HG02588 (cell line): ENCODE measurements around the gene NMT2.

Experiments used
- ATAC-seq: cut with Tn5 transposase; IDR thresholded peaks from one replicate; pipeline ENCODE4 v1.9.1; 2021; ENCODE audit warnings: mild to moderate bottlenecking, moderate library complexity; ENCODE audit not compliant: unreplicated experiment

Gene NMT2

DNA sequence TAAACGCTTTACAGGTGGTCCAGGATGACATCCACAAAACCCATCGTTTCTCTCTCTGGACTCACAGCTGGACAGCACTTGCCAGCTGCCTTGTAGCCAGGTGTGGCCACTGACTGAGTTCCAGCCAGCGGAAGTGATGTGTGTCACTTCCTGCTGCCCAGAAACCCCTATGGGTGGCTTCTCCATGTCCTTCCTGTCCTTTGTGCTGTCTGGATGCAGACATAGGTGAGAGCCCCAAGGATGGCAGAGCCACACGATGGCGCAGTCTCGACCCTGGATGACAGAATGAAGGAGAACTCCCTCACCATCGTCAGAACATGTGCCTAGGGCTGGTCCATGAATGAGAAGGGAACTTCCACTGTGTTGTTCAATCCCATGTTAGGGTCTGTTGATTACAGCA, 22.1 kb downstream of the NMT2 start:
- no peak for ATAC-seq

DNA sequence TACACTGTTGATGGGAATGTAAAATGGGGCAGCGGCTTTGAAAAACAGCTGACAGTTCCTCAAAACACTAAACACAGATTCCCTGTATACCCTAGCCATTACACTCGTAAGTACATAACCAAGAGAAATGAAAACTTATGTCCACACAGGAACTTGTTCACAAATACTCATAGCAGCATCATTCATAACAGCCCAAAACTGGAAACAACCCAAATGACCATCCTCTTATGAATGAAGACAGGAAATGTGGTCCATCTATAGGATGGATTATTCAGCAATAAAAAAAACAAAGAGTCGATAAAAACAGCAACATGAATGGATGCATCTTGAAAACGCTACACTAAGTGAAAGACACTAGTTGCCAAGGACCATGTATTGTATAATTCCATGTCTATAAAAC, 23.7 kb downstream of the NMT2 start:
- ATAC-seq: no peak

DNA sequence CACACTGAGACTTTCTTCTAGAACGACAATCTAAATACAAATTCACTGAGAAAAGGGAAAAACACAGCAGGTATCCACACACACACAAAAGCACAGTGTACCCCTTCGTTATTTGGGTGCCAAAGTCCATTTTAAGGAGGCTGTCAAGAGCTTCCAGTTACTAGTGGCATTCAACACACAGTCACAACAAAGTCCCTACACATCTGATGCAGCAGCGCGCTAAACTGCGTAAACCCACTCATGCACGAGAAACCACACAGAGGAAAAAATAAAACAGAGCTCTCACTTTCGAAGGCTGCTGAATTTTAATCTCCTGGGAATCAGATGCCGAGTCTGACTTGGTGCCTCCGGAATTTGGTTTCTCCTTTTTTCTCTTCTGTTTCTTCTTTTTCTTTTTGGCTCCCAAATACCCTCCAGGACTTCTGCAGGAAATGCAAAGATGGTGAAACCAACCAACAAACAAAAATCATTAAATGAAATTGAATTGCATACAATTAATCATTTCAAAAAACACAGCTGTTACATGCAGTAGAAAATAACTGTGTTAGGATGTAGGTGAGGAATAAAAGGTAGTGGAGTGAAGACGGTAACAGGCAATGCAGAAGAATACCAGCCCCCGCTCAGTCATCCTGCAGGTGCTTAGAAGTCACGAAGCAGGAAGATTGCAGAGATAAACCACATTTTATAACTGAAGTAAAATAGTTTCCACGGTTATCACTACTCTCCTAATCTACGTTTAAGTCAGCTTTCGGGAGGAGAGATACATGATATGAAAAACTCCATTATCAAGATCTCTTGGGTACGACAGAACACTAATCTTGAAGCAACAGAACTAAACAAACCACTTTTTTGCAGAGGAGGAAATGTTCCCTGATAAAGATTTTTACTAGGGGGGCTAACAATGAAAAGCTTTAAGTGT, 27.1 kb downstream of the NMT2 start:
- peak; percentile 86 for ATAC-seq

DNA sequence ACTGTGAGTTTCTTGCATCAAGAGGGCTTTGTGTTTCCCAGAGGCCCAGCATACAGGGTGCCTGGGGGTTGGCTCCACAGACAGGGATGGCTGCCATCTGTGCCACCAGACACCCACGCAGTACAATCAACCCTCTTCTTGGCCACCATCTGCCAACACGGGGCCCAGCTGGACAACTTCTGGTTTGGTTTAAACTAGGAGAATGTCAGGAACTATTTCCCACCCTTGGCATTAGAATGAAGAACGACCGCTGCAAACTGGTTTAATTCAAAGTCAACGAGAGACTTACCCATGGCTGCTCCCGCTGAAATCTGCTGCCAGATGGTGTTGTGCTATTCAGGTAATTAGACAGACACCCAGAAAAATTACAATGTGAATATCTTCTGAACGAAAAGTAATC, 27.8 kb downstream of the NMT2 start:
- ATAC-seq: no peak

DNA sequence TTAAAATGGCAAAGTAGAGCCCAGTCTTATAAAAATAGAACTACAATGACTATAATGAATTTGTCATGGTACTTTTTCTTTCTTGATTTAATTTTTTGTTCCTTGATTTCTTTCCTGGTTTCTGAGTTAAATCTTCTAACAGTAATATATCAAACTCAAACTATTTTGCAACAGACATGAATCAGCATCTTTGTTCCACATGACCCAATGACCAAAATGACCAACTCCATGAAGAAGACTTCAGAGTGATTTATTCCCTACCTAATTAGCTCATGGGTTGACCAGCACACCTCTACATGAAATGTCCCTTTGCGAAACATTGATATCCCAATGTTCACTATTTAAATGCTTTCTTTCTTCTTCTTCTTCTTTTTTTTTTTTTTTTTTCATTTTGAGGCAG, 30.9 kb downstream of the NMT2 start:
- ATAC-seq: no peak

DNA sequence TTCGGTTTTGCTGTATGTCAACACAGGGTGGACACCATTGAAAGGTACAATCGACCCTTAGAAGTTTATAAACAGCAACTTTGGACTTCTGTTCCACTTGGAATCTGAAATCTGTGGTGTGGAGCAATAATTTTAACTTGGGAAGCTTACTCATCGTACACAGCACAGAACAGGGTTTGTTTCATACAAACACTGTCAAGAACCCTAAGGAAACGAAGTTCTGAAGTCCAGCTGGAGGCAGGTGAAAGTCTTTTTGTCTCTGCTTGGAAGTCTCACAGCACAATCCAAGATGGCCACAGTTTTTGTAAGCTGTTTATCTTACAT, 31.5 kb downstream of the NMT2 start:
- ATAC-seq: no peak

DNA sequence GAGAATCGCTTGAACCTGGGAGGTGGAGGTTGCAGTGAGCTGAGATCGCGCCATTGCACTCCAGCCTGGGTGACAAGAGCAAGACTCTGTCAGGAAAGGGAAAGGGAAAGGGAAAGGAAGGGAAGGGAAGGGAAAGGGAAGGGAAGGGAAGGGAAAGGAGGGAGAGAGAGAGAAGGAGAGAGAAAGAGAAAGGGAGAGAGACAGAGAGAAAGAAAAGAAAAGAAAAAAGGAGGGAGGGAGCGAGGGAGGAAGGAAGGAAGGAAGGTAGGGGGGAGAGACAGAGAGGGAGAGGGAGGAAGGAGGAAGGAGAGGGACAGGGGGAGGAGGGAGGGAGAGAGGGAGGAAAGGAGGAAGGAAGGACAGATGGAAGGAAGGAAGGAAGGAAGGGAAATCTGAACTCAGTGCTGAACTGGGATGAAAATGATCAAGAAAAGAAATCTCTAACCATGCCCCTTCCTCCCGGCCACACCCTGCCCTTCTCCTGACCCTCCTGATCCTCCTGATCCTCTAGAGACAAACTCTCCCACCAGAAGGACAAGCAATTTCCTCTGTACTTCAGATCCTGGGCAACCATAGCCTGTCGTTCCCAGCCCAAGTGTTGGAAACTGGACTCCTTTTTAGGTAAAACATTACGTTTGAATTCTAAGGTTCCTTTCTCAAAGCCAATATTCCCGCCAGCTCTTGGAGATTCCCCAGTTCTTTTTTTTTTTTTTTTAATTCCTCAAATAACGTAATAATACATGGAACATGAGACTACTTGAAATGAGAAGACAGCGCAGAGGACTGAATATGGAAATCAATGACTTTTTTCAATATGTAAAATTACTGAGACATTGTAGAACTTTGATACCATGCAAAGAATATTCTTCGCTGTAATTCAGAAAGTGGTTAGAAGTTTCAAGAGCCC, 32.1 kb downstream of the NMT2 start:
- ATAC-seq: no peak

DNA sequence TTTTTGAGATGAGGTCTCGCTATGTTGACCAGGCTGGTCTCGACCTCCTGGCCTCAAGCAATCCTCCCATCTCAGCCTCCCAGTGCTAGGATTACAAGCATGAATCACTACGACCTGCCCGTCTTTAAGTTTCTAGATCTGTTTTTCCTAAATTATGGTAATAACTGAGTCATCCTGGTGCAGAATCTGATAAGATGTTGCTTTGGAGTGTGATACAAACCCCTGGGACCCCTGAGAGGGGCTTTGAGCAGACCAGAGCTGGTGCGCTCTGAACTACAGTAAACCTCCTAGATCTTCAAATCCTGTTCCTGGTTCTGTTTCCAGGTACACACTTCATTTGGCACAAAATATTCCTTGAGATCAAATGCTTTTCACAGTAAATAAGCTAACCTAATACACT, 37.2 kb downstream of the NMT2 start:
- ATAC-seq: no peak

DNA sequence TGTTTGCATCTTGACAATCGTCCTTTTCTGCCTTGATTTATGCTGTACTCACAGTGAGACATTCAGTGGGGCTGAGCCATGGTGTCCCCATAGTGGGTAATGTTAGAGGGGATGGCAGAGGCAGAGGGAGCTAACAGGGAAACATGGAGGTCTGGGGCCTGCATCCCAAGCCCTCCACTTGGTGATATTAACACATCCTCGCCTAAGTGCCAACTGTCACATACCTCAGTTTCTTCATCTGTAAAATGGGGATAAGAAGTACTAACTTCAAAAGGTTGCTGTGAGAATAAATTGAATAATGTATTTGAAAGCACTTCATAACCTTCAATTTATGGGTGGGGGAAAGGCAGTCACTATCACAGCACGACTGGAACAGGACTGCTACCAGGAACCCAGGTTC, 43.6 kb downstream of the NMT2 start:
- ATAC-seq: no peak

DNA sequence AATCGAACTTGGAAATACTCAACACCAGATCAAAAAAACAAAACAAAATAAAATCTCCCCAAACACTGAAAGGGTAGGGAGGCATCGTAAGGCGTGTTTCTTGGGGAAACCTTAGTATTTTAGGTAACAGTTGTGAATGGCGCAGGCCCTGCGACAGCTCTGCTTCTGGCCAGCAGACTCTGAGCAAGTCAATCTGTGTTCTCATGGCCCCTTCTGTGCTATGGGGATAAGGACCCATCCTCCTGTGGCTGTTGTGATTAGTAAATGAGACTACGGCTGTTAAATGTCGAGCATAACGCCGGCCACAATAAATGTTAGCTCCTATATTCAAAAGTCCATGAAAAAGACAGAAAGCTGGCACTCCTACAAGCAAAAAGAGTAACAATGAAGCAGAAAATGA, 44.3 kb downstream of the NMT2 start:
- ATAC-seq: no peak

DNA sequence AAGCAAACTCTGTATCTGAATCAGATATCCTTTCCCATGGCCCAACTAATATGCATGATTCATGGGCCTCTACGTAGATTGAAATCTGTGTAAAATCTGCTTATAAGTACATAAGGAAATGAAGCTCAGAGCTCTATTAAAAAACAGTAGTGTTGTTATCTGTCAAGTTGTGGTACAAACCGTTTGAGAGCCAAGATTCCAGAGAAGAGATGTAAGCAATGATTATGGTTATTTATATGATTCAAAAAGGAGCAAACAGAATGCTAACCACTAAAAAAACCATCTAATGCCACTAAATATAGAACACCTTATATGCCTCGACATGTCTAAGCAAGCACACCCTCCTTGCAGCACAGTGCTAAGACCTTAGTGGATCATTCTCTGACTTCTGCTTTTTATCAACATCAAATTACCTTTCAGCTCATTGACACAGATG, 44.7 kb downstream of the NMT2 start:
- ATAC-seq: no peak

DNA sequence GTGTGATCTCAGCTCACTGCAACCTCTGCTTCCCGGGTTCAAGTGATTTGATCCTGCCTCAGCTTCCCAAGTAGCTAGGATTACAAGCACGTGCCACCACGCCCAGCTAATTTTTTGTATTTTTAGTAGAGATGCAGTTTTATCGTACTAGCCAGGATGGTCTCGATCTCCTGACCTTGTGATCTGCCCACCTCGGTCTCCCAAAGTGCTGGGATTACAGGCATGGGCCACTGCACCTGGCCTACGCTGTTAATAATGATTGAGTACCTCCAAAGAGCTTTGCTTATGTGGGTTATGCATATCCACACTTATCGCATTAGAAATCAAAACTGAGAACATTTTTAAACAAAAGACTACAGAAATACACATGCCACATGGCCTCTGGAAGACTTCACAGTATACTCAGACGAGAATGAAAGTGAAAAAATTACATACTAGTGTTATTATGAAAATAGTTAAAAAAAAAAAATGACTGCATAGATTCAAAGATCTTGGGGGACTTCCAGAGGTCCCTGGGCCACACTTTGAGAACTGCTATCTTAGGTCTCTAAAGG, 45.9 kb downstream of the NMT2 start:
- peak; percentile 89 for ATAC-seq

DNA sequence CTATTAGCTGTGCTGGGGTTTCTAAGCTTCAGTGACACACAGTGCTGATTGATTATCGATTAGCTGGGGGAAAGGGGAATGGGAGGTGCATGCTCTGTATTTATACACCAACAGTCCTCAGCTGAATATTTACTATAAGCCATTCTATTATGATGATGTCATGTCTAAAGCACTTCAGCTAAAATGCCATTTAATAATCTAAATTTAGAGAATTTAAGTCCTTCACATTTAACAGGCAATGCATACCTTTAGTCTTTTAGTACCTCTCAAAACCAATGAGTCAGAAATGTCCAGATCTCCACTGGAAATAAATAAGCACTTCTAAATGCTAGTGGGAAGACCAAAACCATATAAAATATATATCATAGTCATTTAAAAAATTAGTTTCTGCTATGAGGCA, 46.8 kb downstream of the NMT2 start:
- ATAC-seq: no peak

DNA sequence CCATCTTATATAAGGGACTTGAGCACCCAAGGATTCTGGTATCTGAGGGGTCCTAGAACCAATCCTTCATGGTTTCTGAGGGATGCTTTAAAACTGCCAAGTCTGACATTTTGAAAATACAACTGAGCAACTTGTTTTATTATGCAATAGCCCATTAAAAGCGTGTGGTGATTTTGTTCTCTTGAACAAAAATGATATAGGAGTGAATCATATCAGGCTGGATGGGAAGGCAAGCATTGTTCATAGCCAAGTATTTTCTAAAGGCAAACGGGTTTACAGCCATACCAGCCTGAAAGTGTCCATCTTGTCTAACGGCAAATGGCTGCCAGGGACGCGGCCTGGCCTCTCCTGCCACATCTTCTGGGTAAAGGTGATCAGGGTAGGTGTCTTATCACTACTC, 48.0 kb downstream of the NMT2 start:
- ATAC-seq: no peak

DNA sequence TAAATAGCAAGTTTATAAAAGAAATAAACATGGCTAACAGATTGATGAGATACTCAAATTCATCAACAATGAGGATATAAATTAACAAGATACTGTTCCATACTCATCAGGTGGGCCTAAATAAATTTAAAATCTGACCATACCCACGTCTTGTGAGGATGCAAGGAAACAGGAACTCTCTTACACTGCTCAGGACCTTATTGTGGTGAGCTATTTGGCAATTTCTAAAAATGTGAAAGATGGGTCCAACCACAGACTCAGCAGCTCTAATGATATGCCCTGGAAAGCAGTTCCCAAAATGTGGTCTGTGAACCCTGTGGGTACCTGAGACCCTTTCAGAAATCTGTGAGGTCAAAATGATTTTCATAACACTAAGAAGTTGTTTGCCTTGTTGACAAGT, 49.9 kb downstream of the NMT2 start:
- ATAC-seq: no peak

DNA sequence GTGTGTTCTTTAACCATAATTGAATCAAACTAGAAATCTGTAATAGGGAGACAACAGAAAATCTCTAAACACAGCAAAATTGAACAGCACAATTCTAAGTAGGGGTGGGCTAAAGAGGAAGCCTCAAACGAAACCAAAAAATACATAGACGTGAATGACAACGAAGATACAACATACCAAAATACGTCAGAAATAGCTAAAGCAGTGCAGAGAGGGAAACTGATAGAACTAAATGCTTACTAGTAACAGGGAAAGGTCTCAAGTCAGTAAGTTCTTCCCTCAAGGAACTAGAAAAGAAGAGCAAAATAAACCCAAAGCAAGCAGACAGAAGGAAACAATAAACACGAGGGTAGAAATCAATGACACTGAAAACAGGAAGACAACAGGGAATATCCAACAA, 52.3 kb downstream of the NMT2 start:
- no peak for ATAC-seq

DNA sequence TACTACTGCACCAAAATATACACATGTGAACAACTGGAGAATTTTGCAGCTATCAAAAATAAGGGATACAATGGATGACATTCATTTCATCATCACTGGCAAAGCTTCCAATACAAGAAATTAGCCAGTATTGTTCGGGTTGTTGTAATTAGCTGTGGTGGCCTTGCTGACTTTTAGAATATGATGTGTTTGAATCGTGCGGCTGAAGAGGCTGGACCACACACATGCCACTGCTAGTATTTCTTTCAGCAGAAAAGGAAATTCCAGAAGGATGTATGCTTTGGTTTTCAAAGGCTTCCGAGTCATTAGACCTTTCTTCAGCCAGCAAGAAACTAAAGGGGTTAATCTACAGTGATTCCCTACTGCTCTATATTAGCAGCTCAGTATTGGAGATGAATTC, 54.7 kb downstream of the NMT2 start:
- no peak for ATAC-seq

DNA sequence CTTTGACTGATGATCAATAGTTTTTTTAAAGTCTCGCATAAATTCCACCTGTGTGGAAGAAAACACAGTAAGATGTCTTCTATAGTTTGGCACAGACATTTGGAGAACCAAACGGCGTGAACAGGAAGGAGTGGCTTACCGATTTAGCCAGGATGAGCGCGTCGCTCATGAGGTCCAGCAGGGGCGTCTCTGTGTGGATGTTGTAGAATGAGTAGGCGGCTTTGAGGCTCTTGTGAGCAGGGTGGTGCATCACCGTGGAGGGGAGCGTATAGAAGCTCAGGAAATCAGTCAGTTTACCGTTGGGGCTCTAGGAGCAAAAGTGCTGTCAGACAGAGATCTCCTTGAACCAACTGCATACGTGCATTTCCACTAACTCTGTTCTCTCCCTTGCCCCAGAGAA, 55.8 kb downstream of the NMT2 start:
- no peak for ATAC-seq

DNA sequence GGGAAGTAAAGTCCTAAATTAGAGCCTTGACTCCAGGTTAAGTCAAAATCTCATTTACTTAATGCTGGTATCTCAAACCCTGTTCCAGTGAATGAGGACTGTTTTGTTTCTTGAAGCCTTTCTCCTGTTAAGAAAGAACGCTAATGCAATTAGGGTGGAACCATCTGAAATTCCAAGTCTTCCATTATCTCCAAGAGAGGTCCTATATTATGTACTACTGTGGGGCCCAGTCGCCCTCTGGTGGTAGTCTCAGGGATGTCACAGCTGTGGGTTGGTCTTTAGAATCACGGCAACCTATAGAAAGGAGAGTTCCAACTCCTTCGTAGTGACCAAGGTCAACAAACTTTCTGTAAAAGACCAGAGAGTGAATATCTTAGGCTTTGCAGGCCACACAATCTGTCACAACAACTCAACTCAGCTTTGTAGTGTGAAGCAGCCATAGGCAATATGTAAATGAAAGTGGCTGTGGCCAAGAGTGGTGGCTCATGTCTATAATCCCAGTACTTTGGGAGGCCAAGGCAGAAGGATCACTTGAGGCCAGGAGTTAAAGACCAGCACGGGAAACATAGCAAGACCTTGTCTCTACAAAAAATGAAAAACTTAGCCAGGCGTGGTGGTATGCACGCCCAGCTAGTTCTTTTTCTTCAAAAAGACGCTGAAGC, 62.0 kb downstream of the NMT2 start:
- ATAC-seq: peak; percentile 72

DNA sequence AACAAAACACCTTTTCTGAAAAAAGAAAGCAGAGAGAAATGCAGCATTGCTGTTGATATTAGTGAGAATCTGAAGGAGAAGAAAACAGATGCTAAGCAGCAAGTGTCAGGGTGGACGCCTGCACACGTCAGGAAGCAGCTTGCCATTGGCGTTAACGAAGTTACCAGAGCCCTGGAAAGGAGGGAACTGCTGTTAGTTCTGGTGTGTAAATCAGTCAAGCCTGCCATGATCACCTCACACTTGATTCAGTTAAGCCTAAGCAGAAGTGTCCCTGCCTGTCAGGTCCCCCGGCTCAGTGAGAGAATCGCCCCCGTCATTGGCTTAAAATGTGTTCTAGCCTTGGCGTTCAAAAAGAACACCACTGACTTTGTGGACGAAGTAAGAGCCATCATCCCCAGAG, 65.0 kb downstream of the NMT2 start:
- no peak for ATAC-seq

DNA sequence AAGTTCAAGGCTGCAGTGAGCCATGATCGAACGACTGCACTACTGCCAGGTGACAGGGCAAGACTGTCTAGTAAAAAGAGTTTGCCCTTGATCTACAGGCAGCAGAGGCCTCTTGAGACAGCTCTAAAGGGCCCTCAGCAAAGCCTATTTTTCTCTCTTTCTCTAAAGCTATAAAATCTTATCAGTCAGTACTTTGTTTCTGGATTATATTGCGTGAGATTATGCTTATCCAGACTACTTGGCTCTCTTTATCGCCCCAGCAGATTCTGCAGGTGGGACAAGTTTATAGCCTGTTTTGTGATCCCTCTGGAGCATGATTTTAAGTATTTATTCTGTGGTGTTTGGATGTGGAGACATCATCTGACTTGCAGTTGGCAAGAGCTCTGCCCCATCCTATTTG, 68.6 kb downstream of the NMT2 start:
- no peak for ATAC-seq
